NT2/D1 (cell line): ENCODE measurements around the gene G6PC3.

Experiments used
- SUZ12 ChIP-seq: IDR thresholded peaks from 2 replicates; pipeline ENCODE4 v1.6.1; 2011; ENCODE audit not compliant: insufficient read length, insufficient read depth; ENCODE audit errors: extremely low read depth
- YY1 ChIP-seq: IDR thresholded peaks from 2 replicates; pipeline ENCODE4 v1.6.1; 2011; ENCODE audit not compliant: insufficient read length, insufficient read depth
- ZNF274 ChIP-seq: IDR thresholded peaks from 2 replicates; pipeline ENCODE4 v1.6.1; 2011; ENCODE audit warnings: mild to moderate bottlenecking, low read depth, low read length

DNA sequence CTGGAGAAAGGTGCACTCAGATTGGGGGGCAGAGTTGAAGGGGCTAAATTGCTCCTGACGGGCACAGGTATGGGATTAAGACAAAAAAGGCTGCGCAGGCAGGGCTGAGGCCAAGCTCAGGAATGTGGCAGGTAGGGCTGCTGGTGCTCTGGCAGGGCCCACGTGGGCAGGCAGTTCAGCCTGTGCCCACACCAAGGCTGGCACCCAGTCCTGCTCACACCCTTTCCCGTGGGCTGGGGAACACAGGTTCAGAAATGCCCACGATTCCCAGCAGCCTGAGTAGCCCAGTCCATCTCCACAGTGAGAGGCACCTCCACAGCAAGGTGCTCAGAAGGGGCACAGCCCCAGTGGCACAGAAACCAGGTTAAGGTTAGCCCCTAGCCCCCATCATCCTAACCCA, 48.5 kb downstream of the G6PC3 start:
- TF ChIP-seq YY1 (no peak), ZNF274 (no peak), SUZ12 (no peak)
